ENCODE measurements around the gene TCF7L1.

TCF7L1 gene

GRCh38 chr2:85088921-85089320 is 44.3 kb upstream of the TCF7L1 start:
- TF ChIP-seq EGR1 (IDR thresholded peaks at IDR 0.05), result no peak
- no peak for TF ChIP-seq CEBPB (IDR thresholded peaks at IDR 0.05)
- TF ChIP-seq TCF12 (IDR thresholded peaks at IDR 0.05; ENCODE audit: low read depth), result no peak

- TF ChIP-seq EP300 (IDR thresholded peaks at IDR 0.05; ENCODE audit: borderline replicate concordance) (no peak), ZBTB7A (IDR thresholded peaks at IDR 0.05; ENCODE audit: low read depth) (no peak), RAD21 (IDR thresholded peaks at IDR 0.05; ENCODE audit: low read depth) (no peak), CREB1 (IDR thresholded peaks at IDR 0.05; ENCODE audit: low read depth) (no peak), TCF12 (IDR thresholded peaks at IDR 0.05; ENCODE audit: low read depth) (no peak), EGR1 (IDR thresholded peaks at IDR 0.05) (no peak), YY1 (IDR thresholded peaks at IDR 0.05; ENCODE audit: low read depth) (no peak), FOXM1 (IDR thresholded peaks at IDR 0.05; ENCODE audit: borderline replicate concordance, low read depth) (no peak), TEAD4 (IDR thresholded peaks at IDR 0.05) (no peak), NFIC (IDR thresholded peaks at IDR 0.05) (no peak)
Measured at GRCh38 chr2:85089585-85089984, 43.6 kb upstream of the TCF7L1 start.

- TF ChIP-seq TAF1 (IDR thresholded peaks at IDR 0.05; ENCODE audit: low read depth) (no peak), TCF12 (IDR thresholded peaks at IDR 0.05; ENCODE audit: low read depth) (no peak), CREB1 (IDR thresholded peaks at IDR 0.05; ENCODE audit: low read depth) (no peak), MAX (IDR thresholded peaks at IDR 0.05) (no peak), NFIC (IDR thresholded peaks at IDR 0.05) (no peak), ZBTB7A (IDR thresholded peaks at IDR 0.05; ENCODE audit: low read depth) (no peak)
Measured at GRCh38 chr2:85091838-85092237, 41.4 kb upstream of the TCF7L1 start.

GRCh38 chr2:85095094-85095493 is 38.1 kb upstream of the TCF7L1 start:
- TF ChIP-seq EGR1 (IDR thresholded peaks at IDR 0.05), result no peak
- no peak for TF ChIP-seq ZBTB7A (IDR thresholded peaks at IDR 0.05; ENCODE audit: low read depth)
- no peak for TF ChIP-seq CREB1 (IDR thresholded peaks at IDR 0.05; ENCODE audit: low read depth)
- TF ChIP-seq TEAD4 (IDR thresholded peaks at IDR 0.05), result no peak
- TF ChIP-seq FOXM1 (IDR thresholded peaks at IDR 0.05; ENCODE audit: borderline replicate concordance, low read depth), result no peak
- TF ChIP-seq TAF1 (IDR thresholded peaks at IDR 0.05; ENCODE audit: low read depth), result no peak
- TF ChIP-seq TCF12 (IDR thresholded peaks at IDR 0.05; ENCODE audit: low read depth), result no peak
- TF ChIP-seq YY1 (IDR thresholded peaks at IDR 0.05; ENCODE audit: low read depth), result no peak
- TF ChIP-seq MAX (IDR thresholded peaks at IDR 0.05), result no peak
- no peak for TF ChIP-seq NFIC (IDR thresholded peaks at IDR 0.05)
- TF ChIP-seq RAD21 (IDR thresholded peaks at IDR 0.05; ENCODE audit: low read depth), result no peak
- no peak for TF ChIP-seq USF1 (IDR thresholded peaks at IDR 0.05)
- no peak for TF ChIP-seq EP300 (IDR thresholded peaks at IDR 0.05; ENCODE audit: borderline replicate concordance)
- no peak for TF ChIP-seq CEBPB (IDR thresholded peaks at IDR 0.05)
- TF ChIP-seq REST (IDR thresholded peaks at IDR 0.05; ENCODE audit: low read depth), result no peak

GRCh38 chr2:85096616-85097015 is 36.6 kb upstream of the TCF7L1 start:
- TF ChIP-seq REST (IDR thresholded peaks at IDR 0.05; ENCODE audit: low read depth) (no peak), NFIC (IDR thresholded peaks at IDR 0.05) (no peak), YY1 (IDR thresholded peaks at IDR 0.05; ENCODE audit: low read depth) (no peak), USF1 (IDR thresholded peaks at IDR 0.05) (no peak), TAF1 (IDR thresholded peaks at IDR 0.05; ENCODE audit: low read depth) (no peak)

- TF ChIP-seq EP300 (IDR thresholded peaks at IDR 0.05; ENCODE audit: borderline replicate concordance) (no peak), REST (IDR thresholded peaks at IDR 0.05; ENCODE audit: low read depth) (no peak), TAF1 (IDR thresholded peaks at IDR 0.05; ENCODE audit: low read depth) (no peak), TCF12 (IDR thresholded peaks at IDR 0.05; ENCODE audit: low read depth) (no peak), MAX (IDR thresholded peaks at IDR 0.05) (no peak), EGR1 (IDR thresholded peaks at IDR 0.05) (no peak), YY1 (IDR thresholded peaks at IDR 0.05; ENCODE audit: low read depth) (no peak), FOXM1 (IDR thresholded peaks at IDR 0.05; ENCODE audit: borderline replicate concordance, low read depth) (no peak), TEAD4 (IDR thresholded peaks at IDR 0.05) (no peak), RAD21 (IDR thresholded peaks at IDR 0.05; ENCODE audit: low read depth) (no peak), ZBTB7A (IDR thresholded peaks at IDR 0.05; ENCODE audit: low read depth) (no peak), USF1 (IDR thresholded peaks at IDR 0.05) (no peak), CEBPB (IDR thresholded peaks at IDR 0.05) (no peak), CREB1 (IDR thresholded peaks at IDR 0.05; ENCODE audit: low read depth) (no peak)
Measured at GRCh38 chr2:85104228-85104627, 29.0 kb upstream of the TCF7L1 start.
